Activated CD4-positive, alpha-beta T cell treated with anti-CD3 and anti-CD28 coated beads for 24 hours (primary cell): ENCODE measurements around the gene ZDHHC18.
"Not testable (repeated sequence)": the region's sequence is repeated elsewhere in the genome, so short reads cannot be mapped to it uniquely, and the experiment has no call there.

ENCODE experiments used
- DNase-seq, 2 donors: peaks; one replicate each; pipeline ENCODE4 v3.0.0-alpha.2; 2020; ENCODE audit warnings: low read depth in 2 of 2

The ZDHHC18 gene

DNA sequence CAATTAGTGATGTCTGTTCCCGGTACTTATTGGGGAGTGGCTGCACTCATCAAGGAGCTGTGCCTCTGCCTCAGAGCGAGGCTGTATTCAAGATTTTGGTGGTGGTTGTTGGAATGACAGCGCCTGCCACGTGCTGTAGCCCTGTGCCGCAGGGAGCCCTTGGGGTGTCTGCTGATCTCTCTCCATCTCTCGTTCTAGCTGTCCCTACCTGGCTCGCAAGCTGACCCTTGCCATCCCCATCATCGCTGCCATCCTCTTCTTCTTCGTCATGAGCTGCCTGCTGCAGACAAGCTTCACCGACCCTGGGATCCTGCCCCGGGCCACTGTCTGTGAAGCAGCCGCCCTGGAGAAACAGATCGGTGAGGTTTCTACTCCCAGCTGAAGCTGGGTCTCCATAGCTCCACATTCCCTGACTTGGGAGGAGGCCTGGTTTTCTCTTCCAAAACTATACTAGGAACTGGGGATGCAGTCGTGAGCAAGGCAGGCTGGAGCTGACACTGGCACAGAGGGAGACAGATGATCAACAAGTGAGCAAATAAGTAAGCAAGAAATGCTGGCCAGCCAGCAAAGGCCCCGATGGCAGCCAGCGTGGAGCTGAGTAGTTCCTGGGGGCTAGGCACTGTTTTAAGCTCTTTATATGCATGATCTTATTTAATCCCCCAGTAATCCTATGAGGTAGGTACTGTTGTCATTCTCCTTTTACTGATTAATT lies 5.9 kb downstream of the ZDHHC18 start:
- no peak for DNase-seq

DNA sequence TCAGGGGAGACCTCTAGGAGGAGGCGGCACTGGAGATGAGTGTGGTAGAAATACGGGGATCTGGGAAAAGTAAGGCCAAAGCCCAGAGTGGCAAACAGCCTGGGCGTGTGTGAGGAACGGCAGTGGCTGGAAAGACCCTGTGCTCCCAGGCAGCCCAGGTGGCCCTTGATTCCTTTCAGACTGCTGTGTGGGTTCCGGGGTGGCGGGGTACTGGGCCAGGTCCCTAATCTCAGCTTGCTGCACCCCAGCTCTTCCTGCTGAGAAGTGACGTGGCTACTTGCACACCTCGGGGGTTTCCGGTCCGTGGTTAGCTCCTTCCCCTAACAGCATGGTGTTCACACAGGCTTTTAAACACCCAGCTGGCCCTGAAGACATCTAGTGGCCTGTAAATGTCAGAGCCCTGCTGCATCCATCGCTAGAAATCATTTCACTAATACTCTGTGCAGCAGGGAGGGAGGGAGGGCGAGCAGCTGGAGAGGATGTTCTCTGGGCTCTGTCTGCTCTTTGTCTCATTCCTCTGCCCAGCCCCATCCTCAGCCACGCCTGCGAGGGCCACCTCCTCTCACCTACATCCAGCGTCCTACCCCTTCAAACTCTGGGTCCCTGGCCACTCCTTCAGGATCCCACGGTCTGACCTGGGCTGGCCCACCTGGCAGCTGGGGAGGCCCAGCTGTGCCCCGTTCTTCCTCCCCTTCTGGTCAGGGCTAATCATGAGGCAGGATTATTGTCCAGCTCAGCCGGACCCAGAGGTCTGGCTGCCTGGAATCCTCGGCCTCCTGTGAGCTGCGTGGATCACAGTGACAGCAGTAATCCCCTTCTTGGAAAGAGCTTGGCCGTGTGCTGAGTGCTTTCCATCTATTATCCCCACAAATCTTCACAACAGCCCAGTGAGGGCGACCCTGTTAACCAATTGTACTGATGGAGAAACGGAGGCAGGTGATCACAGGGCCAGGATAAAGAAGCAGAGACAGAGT lies 7.2 kb downstream of the ZDHHC18 start:
- peak; percentile 63 to 66 for DNase-seq

DNA sequence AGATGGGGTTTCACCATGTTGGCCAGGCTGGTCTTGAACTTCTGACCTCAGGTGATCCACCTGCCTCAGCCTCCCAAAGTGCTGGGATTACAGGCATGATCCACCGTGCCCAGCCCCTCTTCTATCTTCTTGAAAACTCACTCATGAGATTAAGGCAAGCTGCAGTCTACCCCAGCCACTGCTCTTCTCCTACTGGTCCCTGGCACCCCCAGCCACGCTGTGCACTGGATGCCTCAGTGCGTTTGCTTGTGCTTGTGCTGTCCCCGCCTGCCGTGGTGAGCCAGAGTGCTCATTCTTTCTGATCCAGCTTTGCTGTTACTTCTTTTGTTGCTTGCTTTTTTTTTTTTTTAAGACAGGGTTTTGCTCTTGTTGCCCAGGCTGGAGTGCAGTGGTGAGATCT lies 11.2 kb downstream of the ZDHHC18 start:
- not testable (repeated sequence) for DNase-seq

DNA sequence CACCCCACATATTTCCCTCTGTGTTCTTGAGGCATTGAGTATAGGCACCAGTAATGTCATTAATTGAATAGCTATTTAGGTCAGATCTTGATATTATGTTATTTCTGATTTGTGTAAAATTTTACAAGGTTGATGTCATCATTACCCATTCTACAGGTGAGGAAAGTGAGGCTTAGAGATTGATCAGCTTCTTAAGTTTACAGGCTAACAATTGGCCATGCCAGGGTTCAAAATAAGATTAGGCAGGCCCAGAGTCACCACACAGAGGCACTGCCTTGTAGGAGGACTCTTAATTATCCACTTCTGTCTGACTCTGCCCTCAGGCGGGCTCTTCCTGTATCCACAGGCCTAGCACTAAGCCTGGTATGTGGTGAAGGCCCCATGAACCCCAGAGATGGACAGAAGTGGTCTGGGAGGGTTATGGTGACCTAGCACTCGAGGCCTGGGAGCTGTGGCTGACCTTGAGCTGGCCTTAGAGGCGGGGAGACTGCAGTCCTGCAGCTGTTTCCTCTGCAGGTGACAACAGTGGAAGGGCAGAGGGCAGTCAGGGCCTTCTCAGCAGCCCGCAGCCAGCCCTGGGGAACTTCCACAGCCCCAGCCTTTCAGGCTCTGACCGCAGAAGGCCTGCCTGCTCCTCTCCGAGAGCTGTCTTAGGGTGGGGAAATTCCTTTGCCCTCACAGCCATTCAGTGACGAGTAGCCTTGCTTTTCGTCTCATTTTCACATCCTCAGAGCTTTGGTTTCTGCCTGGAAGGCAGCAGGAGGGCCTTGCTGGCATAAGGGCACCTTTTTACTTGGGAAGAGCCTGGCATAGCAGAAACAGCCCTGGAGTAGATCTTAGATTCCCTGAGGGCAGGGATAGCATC lies 12.2 kb downstream of the ZDHHC18 start:
- peak in 1 of 2 donors; percentile 51 for DNase-seq

DNA sequence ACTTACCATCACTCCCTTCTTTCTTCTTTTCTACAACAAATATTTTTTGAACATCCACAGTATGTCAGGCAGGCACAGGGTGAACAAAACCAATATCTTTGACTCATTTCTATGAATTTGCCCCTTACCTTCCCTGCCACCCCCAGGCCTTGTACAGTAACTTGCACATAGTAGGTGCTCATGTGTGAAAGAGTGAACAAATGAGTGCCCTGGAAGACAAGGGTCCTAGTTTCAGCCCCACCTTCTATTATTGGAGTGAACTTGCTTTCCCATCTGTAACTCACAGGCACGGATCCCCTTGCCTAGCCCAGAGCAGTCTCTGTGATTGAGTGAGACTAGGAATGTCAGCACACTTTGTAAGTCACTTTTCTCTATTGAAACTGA lies 12.8 kb downstream of the ZDHHC18 start:
- no peak for DNase-seq

DNA sequence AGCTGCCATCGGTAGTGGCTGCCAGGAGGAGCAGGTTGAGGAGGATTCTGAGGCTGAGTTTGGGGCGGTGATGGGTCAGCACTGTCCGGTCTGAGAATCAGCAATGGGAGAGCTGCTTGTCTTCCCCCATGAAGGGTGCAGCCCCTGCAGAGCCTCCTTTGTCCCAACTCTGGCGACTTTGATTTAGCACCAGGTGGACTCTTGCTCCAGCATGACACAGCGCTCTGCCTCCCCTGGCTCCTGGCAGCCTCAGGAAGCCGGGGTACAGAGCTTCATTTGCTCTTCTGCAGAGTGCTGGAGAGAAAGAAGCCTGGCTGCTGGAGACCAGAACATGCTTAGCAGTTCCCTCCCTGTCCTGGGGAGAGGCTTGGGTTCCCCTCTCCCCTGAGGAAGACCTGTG lies 13.3 kb downstream of the ZDHHC18 start:
- DNase-seq: no peak

DNA sequence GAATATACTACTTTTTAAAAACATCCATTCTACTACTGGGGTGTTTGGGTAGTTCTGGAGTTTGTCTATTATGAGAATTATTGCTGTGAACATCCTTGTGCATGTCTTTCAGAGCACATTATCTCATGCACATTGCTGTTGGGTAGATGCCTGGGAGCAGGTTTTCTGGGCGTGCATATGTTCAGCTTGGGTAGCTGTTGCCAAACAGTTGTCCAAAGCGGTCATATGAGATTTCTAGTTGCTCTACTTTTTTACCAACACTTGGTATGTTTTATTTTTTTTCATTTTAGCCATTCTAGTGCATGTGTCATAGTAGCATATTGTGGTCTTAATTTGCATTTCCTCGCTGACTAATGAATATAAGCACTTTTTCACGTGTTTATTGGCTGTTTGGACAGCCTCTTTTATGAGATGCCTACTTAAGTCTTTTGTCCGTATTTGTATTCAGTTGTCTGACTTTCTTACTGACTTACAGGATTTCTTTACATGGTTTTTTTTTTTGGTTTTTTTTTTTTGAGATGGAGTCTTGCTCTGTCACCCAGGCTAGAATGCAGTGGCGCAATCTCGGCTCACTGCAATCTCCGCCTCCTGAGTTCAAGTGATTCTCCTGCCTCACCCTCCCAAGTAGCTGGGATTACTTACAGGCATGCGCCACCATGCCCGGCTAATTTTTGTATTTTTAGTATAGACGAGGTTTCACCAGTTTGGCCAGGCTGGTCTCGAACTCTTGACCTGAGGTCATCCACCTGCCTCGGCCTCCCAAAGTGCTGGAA lies 18.1 kb downstream of the ZDHHC18 start:
- no peak for DNase-seq

DNA sequence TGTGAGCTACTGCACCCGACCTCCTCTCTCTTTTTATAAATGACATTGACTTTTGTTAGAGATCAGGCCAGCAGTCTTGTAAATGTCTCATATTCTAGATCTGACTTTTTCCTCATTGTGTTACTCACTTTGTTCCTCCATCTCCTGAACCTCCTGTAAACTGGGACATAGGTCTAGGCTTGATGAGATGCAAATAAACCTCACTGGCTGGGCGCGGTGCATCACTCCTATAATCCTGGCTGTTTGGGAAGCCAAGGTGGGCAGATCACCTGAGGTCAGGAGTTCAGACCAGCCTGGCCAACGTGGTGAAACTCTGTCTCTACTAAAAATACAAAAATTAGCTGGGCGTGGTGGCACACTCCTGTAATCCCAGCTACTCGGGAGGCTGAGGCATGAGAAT lies 21.3 kb downstream of the ZDHHC18 start:
- DNase-seq: not testable (repeated sequence)

DNA sequence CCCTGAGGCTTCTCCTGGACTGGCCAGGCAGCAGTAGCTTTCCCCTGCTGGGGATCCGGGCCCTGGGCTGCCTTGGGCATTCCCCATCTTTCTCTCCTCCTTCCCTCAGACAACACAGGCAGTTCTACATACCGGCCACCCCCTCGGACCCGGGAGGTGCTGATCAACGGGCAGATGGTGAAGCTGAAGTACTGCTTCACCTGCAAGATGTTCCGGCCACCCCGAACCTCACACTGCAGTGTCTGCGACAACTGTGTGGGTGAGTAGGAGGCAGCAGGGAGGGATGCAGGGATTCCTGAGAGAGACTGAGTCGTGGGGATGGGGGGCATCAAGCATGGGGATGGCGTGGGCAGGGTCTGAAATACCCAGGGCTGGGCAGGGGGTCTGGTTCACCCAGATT lies 22.0 kb downstream of the ZDHHC18 start:
- no peak for DNase-seq

DNA sequence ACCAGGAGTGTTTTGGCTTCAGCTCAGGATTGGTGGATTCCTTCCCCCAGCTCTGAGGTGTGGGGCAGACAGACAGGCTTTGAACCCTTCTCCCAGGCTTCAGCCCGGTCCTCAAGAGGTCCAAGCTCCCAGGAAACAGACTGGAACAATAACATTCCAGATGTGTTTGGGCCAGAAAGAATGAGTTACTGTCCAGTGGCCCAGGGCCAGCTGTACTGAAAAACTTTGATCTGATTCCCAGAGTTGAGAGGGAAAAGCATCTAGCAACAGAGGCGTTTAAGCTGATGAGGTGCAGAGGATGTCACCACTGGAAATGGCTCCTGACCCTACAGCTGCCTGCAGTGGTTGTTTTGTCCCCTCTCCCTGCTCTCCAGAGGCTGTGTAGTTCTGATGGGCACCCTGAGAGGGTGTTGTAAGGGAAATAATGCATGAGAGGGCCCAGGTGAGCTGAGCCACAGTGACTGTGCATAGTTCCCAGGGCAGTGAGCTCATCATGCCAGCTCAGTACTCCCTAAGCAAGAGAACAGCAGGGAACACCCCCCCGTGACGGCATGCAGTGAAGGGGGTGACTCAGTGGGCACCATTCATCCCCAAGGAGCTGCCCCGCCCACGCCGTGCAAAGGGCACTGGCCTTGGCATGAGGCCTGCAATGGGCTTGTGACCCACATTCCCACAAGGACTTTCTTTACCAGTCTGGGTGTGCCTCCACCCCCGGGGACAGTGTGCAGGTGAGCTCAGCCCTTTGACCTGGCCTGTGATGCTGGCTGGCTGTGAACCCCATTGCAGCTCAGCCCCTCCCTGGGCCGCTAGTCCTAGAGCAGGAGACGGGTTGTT lies 22.7 kb downstream of the ZDHHC18 start:
- no peak for DNase-seq

DNA sequence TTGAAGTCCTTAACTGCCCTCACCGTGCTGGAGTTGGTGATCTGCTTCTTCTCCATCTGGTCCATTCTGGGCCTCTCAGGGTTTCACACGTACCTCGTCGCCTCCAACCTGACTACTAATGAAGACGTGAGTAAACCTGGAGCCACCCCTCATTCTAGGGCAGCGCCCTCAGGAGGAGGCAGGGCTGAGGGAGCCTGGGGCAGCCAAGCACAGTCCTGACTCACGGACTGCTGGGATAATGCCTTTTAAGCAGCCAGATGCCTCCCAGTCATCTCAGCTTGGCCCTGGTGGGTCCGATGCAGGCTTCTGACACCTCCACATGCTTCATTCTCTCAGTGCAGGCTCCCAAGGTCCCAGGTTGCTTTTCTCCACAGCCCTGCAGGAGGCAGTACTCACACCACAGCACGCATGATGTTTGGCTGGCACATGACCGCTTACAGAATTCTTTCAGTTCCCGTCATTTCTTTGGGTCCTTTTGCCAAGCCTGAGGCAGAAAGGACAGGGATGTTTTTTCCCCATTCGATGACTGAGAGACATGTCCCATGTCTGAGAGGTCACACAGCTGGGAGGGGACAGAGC lies 24.7 kb downstream of the ZDHHC18 start:
- no peak for DNase-seq

DNA sequence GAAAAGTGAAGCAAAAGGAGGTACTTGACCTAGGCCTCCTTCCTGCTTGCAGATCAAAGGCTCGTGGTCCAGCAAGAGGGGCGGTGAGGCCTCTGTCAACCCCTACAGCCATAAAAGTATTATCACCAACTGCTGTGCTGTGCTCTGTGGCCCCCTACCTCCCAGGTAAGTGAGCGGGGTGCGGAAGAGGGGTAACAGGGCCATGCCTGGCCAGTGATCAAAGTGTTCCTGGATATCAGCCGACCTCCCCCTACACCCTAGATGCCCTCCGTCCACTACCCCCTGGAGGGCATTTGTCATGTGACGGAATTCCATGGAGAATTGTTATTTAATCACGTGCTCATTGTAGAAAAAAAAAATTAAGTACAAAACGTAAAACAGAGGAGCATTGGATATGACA lies 26.2 kb downstream of the ZDHHC18 start:
- no peak for DNase-seq

DNA sequence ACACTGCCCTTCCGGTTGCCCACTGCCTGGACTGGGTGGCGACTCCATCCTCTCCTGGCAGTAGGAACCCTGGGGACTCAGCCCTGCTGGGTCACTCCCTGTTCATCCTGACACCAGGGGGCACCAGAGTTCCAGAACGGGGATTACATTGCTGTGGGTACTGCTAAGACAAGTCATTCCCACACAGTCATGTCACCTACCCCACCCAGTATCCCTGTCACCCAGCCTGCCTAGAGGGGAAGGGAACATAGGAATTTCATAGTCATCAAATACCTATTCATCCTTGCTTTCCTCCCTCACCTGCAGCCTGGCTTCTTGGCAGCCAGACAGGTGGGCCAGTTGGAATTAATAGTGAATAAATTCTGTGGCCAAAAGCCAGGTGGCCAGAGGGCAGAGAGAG lies 26.7 kb downstream of the ZDHHC18 start:
- peak; percentile 73 to 74 for DNase-seq

DNA sequence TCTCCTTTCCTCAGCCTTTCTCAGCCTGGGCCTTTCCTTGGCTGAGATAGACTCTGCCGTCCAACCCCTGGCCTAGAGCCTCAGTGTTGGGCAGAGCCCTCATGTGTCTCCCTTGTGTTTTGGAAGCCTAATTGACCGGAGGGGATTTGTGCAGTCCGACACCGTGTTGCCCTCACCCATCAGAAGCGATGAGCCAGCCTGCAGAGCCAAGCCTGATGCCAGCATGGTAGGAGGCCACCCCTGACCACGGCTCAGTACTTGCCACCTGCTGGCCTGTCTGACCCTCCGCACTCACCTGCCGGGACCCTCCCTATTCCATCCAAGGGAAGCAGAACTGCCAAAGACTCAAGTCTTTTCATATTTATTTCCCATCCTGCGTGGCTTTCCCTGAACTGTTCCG lies 27.1 kb downstream of the ZDHHC18 start:
- DNase-seq: no peak

DNA sequence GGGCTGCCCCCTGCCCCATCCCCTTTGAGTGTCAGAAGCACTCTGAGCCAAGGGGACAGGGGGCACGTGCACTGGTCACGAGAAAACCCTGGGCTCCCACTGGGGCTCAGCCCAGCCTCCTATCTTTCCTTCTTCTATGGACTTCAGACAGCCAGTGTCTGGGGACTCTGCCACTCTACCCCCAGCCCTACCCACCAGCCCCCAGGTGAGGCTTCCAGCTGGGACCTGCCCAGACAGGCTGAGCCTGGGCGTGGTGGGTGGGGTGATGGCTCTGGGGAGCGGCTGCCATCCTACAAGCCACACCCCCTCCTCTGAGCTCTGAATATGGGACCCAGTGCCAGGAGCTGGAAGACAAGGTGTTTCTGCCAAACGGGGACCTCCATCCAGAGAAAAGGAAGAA lies 28.4 kb downstream of the ZDHHC18 start:
- DNase-seq: no peak

DNA sequence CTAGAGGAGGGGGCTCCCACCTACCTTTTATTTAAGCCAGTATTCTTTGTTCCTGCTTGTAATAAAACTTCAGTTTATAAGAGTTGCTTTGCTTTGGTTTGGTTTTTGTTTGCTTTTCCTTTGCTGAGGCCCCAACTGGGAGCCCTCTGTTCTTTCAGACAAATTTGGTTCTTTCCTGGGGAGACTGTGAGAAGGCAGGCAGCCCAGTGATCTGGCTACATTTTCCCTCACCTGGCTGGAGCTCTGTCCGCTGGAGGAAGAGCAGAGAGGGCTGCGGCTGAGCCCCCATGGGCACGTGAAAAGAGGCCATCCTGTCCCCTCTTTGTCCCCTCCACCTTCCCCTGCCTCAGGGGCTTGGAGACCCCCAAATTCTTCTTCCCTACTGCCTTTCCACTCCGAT lies 29.1 kb downstream of the ZDHHC18 start:
- DNase-seq: no peak

DNA sequence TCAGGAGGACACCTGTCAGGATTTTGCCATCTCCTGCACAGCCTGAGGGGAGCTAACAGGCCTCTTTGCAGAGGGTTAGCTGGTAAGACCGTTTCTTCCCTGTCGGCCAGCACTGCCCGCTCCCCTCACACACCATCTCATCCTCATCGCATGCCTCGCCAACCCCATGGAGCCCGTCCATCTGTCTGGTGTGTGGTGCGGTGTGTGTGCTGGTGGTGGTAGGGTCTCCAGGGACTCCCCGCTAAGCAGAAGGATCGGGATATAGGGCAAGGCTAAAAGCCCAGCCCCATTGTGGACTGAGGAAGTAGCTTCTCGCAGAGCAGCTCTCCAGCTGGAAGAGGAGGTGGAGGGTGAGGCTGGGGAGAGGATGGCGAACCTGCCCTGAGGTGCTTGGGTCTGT lies 29.7 kb downstream of the ZDHHC18 start:
- DNase-seq: no peak

DNA sequence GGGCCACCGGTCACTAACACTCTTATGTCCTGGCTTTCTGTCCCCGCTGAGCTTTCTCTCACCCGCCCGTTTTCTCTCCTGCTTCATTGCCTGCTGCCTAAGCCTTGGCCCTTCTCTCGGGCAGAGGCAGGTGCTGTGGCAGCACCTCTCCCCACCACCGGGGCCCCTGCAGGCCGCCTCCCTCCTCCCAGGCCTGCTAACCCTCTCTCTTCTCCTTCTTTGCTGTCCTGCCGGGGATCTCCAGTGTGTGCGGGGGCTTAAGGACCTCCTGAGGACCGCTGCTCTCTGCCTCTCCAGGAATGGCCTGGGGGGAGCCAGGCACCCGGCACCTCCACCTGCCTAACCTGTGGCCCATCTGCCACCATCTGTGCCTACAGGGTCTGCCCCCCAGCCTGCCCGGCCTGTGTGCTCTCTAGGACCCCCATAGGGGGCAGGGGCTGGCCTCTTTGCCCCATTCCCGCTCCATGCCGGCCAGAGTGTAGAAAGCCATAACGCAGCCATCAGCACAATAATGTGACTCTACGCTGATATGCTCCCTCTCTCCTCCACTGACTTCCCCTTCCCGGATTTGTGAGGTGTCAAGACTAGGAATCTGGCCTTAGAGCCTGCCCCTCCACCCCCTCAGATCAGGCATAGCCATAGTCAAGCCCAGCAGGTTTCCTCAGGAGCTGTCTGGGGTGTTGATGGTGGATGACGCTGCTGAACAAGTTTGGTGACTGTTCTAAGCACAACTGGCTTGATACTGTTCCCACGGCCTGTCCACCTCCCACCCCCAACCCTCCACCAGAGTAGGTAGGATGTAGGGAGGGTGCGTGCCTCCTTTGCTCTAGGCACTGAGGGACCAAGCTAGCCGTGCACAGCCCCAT lies 30.3 kb downstream of the ZDHHC18 start:
- no peak for DNase-seq

DNA sequence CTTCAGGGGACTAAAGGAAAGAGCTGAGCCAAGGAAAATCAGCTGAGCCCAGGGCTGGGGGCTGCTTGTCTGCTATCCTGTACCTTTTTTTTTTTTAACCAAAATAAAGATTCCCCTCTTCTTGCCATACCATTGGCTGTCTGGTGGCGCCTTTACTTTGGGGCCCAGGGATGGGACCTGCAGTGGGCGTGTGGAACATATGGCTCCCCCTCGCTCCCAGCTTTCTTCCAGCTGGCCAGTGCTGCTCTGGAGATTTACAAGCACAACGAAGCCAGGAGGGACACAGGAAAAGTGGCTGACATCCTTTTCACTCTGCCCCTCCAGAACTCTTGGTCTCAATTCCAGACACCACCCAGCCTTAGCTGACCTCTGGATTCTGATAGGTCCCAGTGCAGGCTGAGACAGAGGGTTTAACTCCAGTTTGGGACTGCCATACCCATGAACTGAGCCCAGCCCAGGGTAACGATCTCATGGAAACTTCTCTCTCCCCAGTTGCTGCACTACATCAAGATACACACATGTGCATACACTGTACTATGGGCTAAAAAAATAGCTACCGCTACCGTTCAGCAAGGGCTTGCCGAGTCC lies 31.1 kb downstream of the ZDHHC18 start:
- DNase-seq: no peak
